Vagina (tissue), 2 donors: ENCODE measurements around the gene UGGT1. TPM values are rescaled to one million over a fixed set of nuclear protein-coding genes. Genes with fewer than 3 reads are reported as not detected.

Experiments used
- DNase-seq, 2 donors: peaks; one replicate each; pipeline ENCODE4 v3.0.0-alpha.2; 2017; ENCODE audit errors: extremely low spot score in 2 of 2
- H3K27ac ChIP-seq: fragments of 200-600 bp; sonication (generic); one replicate; pipeline ENCODE4 v1.5.1; 2019
- H3K27me3 ChIP-seq: fragments of 200-600 bp; sonication (generic); one replicate; pipeline ENCODE4 v1.5.1; 2019
- H3K36me3 ChIP-seq, 2 donors: fragments of 200-600 bp; sonication (generic); one replicate each; pipeline ENCODE4 v1.5.1; 2017 to 2019
- H3K4me1 ChIP-seq: fragments of 200-600 bp; sonication (generic); one replicate; pipeline ENCODE4 v1.5.1; 2019
- H3K4me3 ChIP-seq, 2 donors: fragments of 200-600 bp; sonication (generic); 1 replicate in 1 of 2; 2 replicates in 1 of 2; pipeline ENCODE4 v1.5.1; 2016 to 2019
- H3K9me3 ChIP-seq: fragments of 200-600 bp; sonication (generic); one replicate; pipeline ENCODE4 v1.5.1; 2019
- POLR2A ChIP-seq, 2 donors: fragments of 450-650 bp; IDR thresholded peaks; one replicate each; pipeline ENCODE4 v1.6.1; 2017; ENCODE audit warnings: antibody characterized with exemption in 2 of 2, mild to moderate bottlenecking in 2 of 2, moderate library complexity in 2 of 2
- POLR2AphosphoS5 ChIP-seq, 2 donors: sonication (generic); formaldehyde crosslinking; IDR thresholded peaks; one replicate each; pipeline ENCODE4 v1.9.0; 2017; ENCODE audit warnings: antibody characterized with exemption in 2 of 2, mild to moderate bottlenecking in 2 of 2, low read depth in 1 of 2; ENCODE audit not compliant: insufficient read depth in 1 of 2
- intact Hi-C: fragments of 100-400 bp; cut with DNase I; formaldehyde crosslinking; loops from one replicate; pipeline ENCODE4 v1.15.1; 2023
- total RNA-seq: library from RNA; depleted of rRNA; stranded (reverse); fragments of >200 nt; gene quantifications from one replicate; pipeline ENCODE4 v1.2.3, GENCODE V29; 2016
- TF ChIP-seq, protein P1 (sequence below), 3 experiments: fragments of 450-650 bp in 2 of 3; fragments of 200-600 bp in 1 of 3; sonication (generic) in 1 of 3; IDR thresholded peaks; one replicate each; pipeline ENCODE4 v1.5.1; 2017 to 2019; ENCODE audit warnings: antibody characterized with exemption in 3 of 3, mild to moderate bottlenecking in 2 of 3, moderate library complexity in 2 of 3

Gene UGGT1
- total RNA-seq, 1 donor from 2014 or later = 40.5 TPM

- intact Hi-C loops = no loop called here
- TF ChIP-seq POLR2A (IDR thresholded peaks at IDR 0.05) = no peak
- no peak for TF ChIP-seq POLR2AphosphoS5 (IDR thresholded peaks at IDR 0.05; ENCODE audit: insufficient read depth in 1 of 2, low read depth in 1 of 2)
- TF ChIP-seq, protein P1, sequence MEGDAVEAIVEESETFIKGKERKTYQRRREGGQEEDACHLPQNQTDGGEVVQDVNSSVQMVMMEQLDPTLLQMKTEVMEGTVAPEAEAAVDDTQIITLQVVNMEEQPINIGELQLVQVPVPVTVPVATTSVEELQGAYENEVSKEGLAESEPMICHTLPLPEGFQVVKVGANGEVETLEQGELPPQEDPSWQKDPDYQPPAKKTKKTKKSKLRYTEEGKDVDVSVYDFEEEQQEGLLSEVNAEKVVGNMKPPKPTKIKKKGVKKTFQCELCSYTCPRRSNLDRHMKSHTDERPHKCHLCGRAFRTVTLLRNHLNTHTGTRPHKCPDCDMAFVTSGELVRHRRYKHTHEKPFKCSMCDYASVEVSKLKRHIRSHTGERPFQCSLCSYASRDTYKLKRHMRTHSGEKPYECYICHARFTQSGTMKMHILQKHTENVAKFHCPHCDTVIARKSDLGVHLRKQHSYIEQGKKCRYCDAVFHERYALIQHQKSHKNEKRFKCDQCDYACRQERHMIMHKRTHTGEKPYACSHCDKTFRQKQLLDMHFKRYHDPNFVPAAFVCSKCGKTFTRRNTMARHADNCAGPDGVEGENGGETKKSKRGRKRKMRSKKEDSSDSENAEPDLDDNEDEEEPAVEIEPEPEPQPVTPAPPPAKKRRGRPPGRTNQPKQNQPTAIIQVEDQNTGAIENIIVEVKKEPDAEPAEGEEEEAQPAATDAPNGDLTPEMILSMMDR (IDR thresholded peaks at IDR 0.05) = no peak
- H3K36me3 ChIP-seq = no peaks in the 10 kb centered on the region
- DNase-seq = no peak
- H3K27me3 ChIP-seq = no peaks in the 10 kb centered on the region
- H3K4me3 ChIP-seq = no peak overlapping the region
- no peak overlapping the region for H3K27ac ChIP-seq
- H3K4me1 ChIP-seq = no peaks in the 10 kb centered on the region
- H3K9me3 ChIP-seq = no peaks in the 10 kb centered on the region
Measured at GRCh38 chr2:128217671-128218070, 126.7 kb downstream of the UGGT1 start.

DNA sequence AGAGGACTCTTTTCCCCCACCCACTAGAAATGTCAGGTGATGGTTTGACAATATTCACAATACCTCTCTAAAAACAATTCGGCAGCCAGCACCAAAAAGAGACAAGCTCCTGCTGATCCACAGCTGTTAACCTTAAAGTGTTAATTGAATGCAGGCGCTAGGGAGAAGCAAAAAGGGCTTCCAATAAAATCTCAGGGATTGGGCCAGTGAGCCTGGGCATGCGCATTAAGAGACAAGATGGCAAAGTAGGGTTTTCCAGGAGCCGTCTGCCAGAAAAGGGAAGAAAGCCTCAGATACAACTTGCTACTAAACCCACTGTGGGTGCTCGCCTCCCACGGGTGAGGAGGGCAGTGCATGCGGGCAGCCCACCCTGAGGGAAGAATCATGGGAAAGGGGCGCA, 128.9 kb downstream of the UGGT1 start:
- intact Hi-C loops = no loop called here
- DNase-seq = no peak
- no peak overlapping the region for H3K27ac ChIP-seq
- TF ChIP-seq, protein P1 (IDR thresholded peaks at IDR 0.05) = no peak
- H3K27me3 ChIP-seq = no peaks in the 10 kb centered on the region
- no peaks in the 10 kb centered on the region for H3K36me3 ChIP-seq
- H3K4me1 ChIP-seq = no peaks in the 10 kb centered on the region
- no peak overlapping the region for H3K4me3 ChIP-seq
- no peaks in the 10 kb centered on the region for H3K9me3 ChIP-seq

- Histone ChIP-seq H3K36me3 (no peaks in the 10 kb centered on the region), H3K27ac (no peak overlapping the region), H3K4me3 (no peak overlapping the region), H3K4me1 (peaks cover 5% of the 10 kb centered on the region), H3K27me3 (no peaks in the 10 kb centered on the region), H3K9me3 (no peaks in the 10 kb centered on the region)
- no peak for TF ChIP-seq POLR2AphosphoS5 (IDR thresholded peaks at IDR 0.05; ENCODE audit: insufficient read depth in 1 of 2, low read depth in 1 of 2)
- TF ChIP-seq POLR2A (IDR thresholded peaks at IDR 0.05) = no peak
- TF ChIP-seq, protein P1 (IDR thresholded peaks at IDR 0.05) = no peak
- intact Hi-C loops = no loop called here
- DNase-seq = no peak
Measured at GRCh38 chr2:128227862-128228261, 136.9 kb downstream of the UGGT1 start.

- no peaks in the 10 kb centered on the region for H3K36me3 ChIP-seq
- no peak overlapping the region for H3K4me3 ChIP-seq
- intact Hi-C loops = no loop called here
- H3K4me1 ChIP-seq = peaks cover 10% of the 10 kb centered on the region
- no peak overlapping the region for H3K27ac ChIP-seq
- no peak for DNase-seq
- TF ChIP-seq POLR2AphosphoS5 (IDR thresholded peaks at IDR 0.05; ENCODE audit: insufficient read depth in 1 of 2, low read depth in 1 of 2) (no peak), POLR2A (IDR thresholded peaks at IDR 0.05) (no peak)
- TF ChIP-seq, protein P1 (IDR thresholded peaks at IDR 0.05) = no peak
- no peaks in the 10 kb centered on the region for H3K27me3 ChIP-seq
- no peaks in the 10 kb centered on the region for H3K9me3 ChIP-seq
Measured at GRCh38 chr2:128228894-128229293, 137.9 kb downstream of the UGGT1 start.

DNA sequence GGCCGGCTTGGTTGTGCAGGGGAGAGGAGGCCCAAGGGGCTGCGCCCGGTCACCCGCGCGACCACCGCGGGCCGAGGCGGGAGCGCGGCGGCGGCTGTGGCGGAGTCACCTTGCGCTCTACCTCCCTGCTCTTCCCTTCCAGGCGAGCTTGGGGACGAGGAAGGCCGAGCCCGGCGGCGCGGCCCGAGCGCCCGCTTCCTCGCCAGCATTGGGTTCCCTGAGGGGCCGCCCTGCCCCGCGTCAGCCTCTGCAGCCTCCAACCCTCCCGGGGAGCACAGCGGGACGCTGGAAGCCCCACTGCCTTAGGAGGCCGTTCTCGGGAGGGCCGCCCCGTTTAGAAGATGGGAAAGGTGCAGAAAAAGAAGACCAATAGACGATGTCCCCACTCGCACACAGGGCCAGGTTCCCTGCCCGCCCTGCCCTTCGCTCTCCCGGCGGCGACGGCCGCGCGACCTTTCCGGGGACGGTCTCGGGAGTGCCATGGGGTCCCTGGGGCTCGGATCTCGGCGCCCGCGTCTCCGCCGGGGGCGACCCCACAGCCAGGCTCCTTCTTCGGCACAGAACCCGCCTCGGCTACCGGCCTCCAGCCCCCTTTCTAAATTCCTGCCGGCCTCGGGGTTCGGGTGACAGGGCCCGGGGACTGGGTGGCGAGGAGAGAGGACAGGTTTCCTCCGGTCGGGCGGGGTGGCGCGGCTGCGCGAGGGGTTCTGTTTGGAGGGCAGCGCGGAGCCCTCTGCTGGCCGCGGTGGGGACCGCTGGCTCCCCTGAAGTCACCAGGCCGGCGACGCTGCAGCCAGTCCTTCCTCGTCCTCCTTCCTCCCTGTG, 142.2 kb downstream of the UGGT1 start:
- H3K27me3 ChIP-seq = no peaks in the 10 kb centered on the region
- peak overlapping the region; percentile 65 to 83 for H3K4me3 ChIP-seq
- no peak for DNase-seq
- H3K36me3 ChIP-seq = no peaks in the 10 kb centered on the region
- TF ChIP-seq POLR2AphosphoS5 (IDR thresholded peaks at IDR 0.05; ENCODE audit: insufficient read depth in 1 of 2, low read depth in 1 of 2) (peak in 1 of 2 donors; percentile 38), POLR2A (IDR thresholded peaks at IDR 0.05) (no peak)
- TF ChIP-seq, protein P1 (IDR thresholded peaks at IDR 0.05) = peak; percentile 73 to 82 (median 80)
- H3K9me3 ChIP-seq = no peaks in the 10 kb centered on the region
- peak overlapping the region; percentile 77 for H3K27ac ChIP-seq
- H3K4me1 ChIP-seq = peaks cover 11% of the 10 kb centered on the region
- intact Hi-C loops = no loop called here
